ENCODE results near the gene SLC6A17.
A peak's percentile ranks its signal among the peaks of the same experiment; 100 is the strongest.

The SLC6A17 gene

DNA sequence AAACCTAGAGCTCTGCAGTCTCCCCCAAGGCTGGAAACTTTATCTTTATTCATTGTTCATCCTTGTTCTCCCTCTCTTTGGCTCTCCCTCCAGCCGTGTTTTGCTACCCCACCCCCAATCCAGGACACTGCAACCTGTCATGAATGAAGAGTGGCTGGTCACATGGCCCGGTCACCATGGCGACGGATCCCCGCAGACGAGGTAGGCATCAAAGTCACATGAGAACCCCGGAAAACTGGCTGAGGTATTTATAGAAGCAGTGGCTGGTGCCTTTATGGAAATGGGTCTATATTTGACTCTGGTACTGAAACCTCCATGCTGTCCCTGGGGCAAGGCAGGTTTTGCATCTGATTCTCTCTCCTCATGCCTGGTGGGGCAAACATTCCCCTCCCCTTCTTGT, 13.4 kb upstream of the SLC6A17 start:
- DNase-seq: peak; percentile 43

GRCh38 chr1:110138956-110139355, 11.3 kb upstream of the SLC6A17 start:
- no peak for DNase-seq

GRCh38 chr1:110144366-110144765, 5.9 kb upstream of the SLC6A17 start:
- DNase-seq: no peak

DNA sequence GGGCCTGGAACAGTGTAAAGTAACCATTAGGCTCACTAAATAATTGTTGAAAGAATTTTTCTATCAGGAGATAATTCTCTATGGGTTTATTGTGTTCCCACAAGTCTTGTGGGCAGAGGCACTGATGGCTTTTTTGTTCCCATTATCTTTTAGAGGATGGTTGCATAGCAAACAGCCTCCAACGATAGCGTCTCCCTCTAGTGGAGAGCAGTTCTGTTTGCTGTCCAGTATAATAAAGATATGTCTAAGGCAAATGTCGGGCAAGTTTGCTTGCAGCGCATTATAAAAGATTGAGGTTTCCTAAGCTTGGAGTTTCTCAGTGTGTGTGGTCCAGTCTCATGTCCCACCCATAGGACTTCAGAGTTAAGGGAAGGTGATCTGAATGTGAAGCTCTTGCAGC, 1.3 kb upstream of the SLC6A17 start:
- DNase-seq: peak; percentile 17

- no peak for DNase-seq
Measured at GRCh38 chr1:110151175-110151669, 928 bp downstream of the SLC6A17 start.

DNA sequence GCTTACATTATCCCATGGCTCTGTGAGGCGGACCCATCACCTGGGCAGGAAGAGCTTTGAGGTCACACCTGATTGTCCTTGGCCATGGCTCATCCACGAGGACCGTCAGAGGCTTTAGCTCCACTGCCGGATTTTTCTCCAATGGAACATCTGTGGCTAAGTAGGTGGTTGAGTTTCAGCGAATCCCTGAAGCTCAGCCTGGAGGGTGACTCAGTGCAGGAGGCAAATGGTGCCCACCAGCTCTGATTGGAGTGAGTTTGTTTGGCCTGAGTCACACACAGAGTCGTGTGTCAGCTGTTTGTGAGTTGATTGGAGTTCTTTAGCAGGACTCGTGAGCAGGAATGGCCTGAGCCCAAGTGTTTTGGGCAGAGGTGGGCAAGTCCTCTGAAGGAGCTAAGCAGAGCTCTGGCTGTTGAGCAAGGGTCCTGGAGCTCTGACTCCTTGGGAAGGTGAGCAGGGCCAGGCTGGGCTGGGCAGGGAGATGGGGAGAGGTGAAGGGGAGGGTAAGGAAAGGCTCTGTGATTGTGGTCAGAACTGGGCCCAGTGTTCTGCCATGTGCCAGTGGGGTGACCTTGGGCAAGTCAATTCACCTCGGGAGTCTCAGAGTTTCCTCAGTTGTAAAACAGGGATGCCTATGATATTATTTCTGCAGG, 2.0 kb downstream of the SLC6A17 start:
- DNase-seq: no peak

DNA sequence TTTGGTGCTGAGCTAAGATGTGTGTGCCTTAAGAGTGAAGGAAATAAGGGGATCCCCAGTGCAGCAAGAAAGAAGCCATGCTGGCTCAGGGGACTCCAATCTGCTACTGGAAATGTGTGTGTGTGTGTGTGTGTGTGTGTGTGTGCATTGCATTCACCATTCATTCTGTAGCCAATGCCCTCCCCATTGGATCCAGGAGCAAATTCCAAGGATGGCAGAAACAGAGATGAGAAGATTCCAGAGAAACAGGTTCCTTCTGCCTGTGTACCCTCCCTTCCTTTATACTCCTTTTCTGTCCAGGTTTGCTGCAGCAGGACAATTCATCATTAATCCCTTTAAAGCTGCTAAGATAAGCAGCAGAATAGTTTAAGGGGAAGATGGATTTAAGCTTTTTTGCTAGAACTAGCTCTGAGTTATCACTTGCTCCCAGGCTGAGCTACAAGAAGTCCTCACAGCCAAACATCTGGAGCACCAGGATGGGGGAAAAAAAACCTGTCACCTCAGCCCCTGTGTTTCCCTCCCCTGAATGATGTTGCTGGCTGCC, 3.2 kb downstream of the SLC6A17 start:
- no peak for DNase-seq

DNA sequence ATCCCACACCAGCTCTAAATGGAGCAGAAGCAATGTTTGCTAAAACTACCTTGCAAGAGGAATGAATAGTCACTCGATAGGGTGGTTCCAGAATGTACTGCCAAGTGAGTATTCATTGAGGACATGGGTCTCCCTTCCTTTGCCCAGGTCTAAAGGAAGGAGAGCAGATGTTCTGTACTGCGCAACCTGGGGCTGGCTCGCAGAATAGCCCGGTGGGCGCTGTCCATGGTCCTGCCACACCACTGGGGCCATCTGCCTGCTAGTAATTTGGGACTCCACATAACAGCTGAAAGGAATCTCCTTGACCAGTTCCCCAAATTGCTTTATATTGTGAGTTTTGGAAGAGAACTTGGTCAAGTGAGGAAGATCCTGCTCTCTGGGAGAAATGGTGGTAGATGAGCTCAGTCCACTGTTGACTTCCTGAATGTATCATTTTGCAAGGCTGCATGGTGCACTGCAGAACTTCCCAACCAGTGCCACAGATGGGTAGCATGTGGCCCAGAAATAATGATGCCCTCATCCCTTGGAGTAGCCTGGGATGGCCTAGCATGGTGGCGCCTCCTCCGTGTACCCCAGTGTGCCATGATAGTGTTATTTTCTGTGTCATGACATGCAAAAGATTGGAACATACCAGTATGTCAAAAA, 5.7 kb downstream of the SLC6A17 start:
- DNase-seq: no peak

DNA sequence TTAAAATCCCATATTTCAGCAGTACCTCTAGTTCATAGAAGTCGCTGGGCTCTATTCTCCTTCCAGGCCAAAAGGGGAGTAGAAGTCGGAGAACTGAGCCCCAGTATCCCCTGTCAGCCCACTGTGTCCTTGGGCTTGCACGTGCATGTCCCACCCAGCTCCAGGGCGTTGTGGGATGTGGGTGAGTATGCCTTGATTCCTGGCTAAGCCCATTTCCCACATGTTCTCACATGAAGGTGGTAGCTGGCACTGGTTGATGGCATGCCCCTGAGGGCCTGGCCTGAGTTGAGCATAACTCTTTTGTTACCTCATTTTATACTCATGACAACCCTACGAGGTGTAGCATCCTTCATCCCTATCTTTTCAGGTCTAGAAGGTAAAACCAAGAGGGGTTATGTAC, 8.0 kb downstream of the SLC6A17 start:
- no peak for DNase-seq

DNA sequence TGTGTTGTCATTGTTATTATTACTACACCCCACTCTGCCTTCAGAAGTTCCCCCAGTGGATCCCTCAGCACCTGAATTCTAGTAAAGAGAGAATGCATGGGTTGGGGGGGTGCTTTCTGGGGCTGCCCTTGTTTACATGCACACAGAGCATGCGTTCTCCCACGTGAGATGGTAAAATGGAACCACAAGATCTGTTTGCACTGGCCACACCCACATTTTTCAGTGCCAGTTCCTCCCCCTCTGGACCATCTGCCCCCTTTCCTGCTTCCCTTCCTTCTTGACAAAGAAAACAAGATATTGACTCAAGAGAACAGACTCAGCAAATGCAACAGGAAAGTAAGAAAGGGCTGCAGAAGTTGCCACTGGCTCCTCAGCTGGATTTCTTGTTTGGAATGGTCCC, 8.9 kb downstream of the SLC6A17 start:
- DNase-seq: no peak

- no peak for DNase-seq
Measured at GRCh38 chr1:110160538-110161100, 10.3 kb downstream of the SLC6A17 start.

DNA sequence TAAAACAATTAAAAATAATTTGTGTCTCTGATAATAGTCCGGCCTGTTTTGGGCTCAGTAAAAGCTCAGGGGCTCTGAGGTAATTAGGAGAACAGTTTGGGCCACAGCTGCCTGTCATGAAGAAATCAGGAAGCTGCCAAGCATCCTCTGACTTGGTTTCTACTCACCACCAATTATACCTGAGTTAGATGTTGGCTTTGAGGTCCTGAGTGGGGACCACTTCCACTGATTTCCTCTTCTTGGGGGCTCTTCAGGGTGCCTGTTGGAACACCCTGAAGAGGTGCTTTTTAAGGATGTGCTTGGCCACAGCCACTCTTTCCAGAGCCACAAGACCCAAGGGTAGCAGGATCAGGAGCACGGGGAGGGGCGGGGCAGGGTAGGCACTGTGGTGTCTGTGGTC, 10.9 kb downstream of the SLC6A17 start:
- DNase-seq: no peak

GRCh38 chr1:110161849-110162248, 11.6 kb downstream of the SLC6A17 start:
- no peak for DNase-seq

DNA sequence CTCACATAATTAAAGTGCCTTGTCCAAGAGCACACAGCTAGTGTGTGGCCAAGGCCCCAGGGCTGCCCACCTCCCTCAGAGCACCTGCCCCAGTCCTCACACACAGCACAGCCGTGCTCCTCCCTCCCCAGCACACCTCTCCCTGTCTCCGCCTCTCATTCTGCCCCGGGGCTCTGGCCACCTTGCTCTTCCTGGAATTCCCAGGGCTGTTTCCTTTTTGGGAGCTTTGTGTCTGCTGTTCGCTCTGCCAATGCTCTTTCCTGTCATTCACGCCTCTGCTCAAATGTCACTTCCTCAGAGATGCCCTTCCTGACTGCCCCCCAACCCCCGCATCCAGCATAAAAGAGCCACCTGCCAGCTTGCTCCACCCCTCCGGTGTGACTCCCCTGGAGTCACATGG, 13.3 kb downstream of the SLC6A17 start:
- DNase-seq: no peak

DNA sequence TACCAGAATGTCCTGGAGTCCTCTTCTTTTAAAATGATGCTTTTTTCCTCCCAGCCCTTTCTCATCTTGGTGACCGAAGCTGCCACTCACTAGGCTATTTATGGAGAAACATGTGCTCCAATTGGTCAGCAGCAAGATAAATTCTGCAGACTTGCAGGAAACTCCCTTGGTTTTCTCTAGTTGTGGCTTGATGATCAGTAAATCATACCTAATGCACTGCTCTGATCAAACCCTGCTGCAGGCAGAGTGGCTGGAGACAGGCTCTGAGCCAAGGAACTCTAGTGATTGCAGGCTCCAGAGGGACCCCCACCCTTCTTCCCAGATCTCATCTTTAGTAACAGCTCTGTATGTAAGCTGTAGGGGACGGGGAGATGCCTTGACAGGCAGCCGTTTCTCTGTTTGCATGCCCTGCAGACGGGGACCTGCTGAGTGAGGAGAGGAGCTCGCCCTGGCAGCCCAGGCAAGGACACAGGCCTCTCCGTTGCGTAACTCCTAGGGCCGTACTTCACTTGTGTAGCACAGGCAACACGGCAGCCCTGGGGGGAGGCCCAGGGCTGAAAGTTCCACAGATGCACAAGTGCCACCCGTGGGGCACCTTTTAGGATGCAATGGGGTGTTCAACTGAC, 14.5 kb downstream of the SLC6A17 start:
- DNase-seq: no peak

GRCh38 chr1:110165761-110166231, 15.5 kb downstream of the SLC6A17 start:
- DNase-seq: no peak

DNA sequence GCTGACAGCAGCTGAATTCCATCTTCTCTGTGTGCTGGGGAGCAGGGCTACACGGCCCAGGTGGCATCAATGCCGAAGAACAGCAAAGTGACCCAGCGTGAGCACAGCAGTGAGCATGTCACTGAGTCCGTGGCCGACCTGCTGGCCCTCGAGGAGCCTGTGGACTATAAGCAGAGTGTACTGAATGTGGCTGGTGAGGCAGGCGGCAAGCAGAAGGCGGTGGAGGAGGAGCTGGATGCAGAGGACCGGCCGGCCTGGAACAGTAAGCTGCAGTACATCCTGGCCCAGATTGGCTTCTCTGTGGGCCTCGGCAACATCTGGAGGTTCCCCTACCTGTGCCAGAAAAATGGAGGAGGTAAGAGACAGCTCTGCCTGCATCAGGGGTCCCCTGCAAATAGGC, 16.6 kb downstream of the SLC6A17 start:
- DNase-seq: no peak

GRCh38 chr1:110170766-110171733, 20.8 kb downstream of the SLC6A17 start:
- peak; percentile 89 for DNase-seq

GRCh38 chr1:110172001-110172400, 21.7 kb downstream of the SLC6A17 start:
- DNase-seq: no peak

DNA sequence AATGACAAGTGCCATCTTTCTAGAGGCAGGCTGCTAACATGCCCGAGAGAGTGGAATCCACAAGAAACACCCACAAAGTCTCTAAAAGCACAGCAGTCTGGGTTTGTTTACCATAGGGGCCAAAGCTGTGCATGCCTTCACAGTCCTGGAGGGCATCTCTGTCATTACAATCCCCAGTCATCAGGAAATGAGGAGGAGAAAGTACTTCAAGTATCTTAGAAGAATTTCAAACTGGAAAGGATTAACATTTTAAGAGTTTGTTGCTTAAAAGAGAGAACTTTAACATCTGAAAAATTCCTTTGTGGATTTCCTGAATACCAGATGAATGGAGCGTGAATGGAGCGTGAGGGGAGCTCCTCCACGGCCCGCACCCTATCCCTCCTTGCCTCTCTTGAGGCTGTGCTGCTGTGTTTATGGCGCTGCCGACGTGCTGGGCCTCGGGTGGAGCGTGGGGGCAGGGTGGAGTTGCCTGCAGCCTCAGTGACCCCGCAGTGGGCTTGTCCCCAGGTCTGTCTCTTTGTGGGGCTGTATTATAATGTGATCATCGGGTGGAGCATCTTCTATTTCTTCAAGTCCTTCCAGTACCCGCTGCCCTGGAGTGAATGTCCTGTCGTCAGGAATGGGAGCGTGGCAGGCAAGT, 23.3 kb downstream of the SLC6A17 start:
- DNase-seq: no peak

GRCh38 chr1:110174961-110175360, 24.7 kb downstream of the SLC6A17 start:
- no peak for DNase-seq

Measured in NCI-H1694 treated with DMSO at 0.1 percent for 48 hours (cell line).